ENCODE results near the gene SMAD2.

The SMAD2 gene

GRCh38 chr18:47794725-47795433 is 135.6 kb downstream of the SMAD2 start:
- H4K8ac ChIP-seq (ENCODE audit: low read length): no peak overlapping the region
- H3K4me1 ChIP-seq (ENCODE audit: control insufficient read depth, insufficient read depth, low read depth, low read length): no peaks in the 10 kb centered on the region
- H3K4ac ChIP-seq (ENCODE audit: low read depth in 1 of 2, low read length in 2 of 2): no peak overlapping the region
- no peak for DNase-seq
- 70% methylated on average over 13 of the region's 14 CpGs for WGBS
- no peak overlapping the region for H2AFZ ChIP-seq (ENCODE audit: low read depth, low read length)
- no peak overlapping the region for H2BK5ac ChIP-seq (ENCODE audit: low read depth, low read length, poor library complexity, severe bottlenecking)
- H3K27ac ChIP-seq (ENCODE audit: low read length, poor library complexity, severe bottlenecking): no peak overlapping the region
- H3K27me3 ChIP-seq (ENCODE audit: control insufficient read depth in 1 of 2, insufficient read depth in 1 of 2, low read length in 2 of 2): peaks cover 31 to 63% of the 10 kb centered on the region in 2 experiments
- H3K79me1 ChIP-seq (replicated peaks; ENCODE audit: low read length, poor library complexity, severe bottlenecking): no peaks in the 10 kb centered on the region
- H2AK5ac ChIP-seq (ENCODE audit: low read length, severe bottlenecking): no peak overlapping the region
- H2BK120ac ChIP-seq (ENCODE audit: low read depth, low read length): no peak overlapping the region
- H3K4me2 ChIP-seq (ENCODE audit: low read length, poor library complexity, severe bottlenecking): no peak overlapping the region
- no peak overlapping the region for H3K23ac ChIP-seq (ENCODE audit: low read length in 2 of 2)
- H3K9ac ChIP-seq (ENCODE audit: low read length): no peak overlapping the region
- no peak overlapping the region for H3K14ac ChIP-seq (ENCODE audit: low read length in 2 of 2)
- no peak overlapping the region for H3K18ac ChIP-seq (ENCODE audit: low read depth in 1 of 2, low read length in 2 of 2)
- no peaks in the 10 kb centered on the region for H3K9me3 ChIP-seq (ENCODE audit: control insufficient read depth, low read length)
- H3K4me3 ChIP-seq (ENCODE audit: insufficient read depth in 1 of 2, low read depth in 1 of 2, low read length in 2 of 2): no peak overlapping the region
- H4K91ac ChIP-seq (ENCODE audit: low read length): no peak overlapping the region
- no peak overlapping the region for H2BK12ac ChIP-seq (ENCODE audit: low read length in 2 of 2)
- H2BK15ac ChIP-seq (ENCODE audit: low read depth, poor library complexity, severe bottlenecking): no peak overlapping the region
- no peaks in the 10 kb centered on the region for H3K36me3 ChIP-seq (ENCODE audit: control insufficient read depth in 1 of 2, insufficient read depth in 2 of 2, low read depth in 1 of 2, low read length in 2 of 2)

GRCh38 chr18:47793609-47794008 is 136.8 kb downstream of the SMAD2 start:
- Histone ChIP-seq H2BK120ac (ENCODE audit: low read depth, low read length) (no peak overlapping the region), H3K14ac (ENCODE audit: low read length in 2 of 2) (no peak overlapping the region), H3K4me1 (ENCODE audit: control insufficient read depth, insufficient read depth, low read depth, low read length) (no peaks in the 10 kb centered on the region), H3K4me2 (ENCODE audit: low read length, poor library complexity, severe bottlenecking) (no peak overlapping the region), H2BK5ac (ENCODE audit: low read depth, low read length, poor library complexity, severe bottlenecking) (no peak overlapping the region), H3K27me3 (ENCODE audit: control insufficient read depth in 1 of 2, insufficient read depth in 1 of 2, low read length in 2 of 2) (peaks cover 33 to 59% of the 10 kb centered on the region in 2 experiments), H3K27ac (ENCODE audit: low read length, poor library complexity, severe bottlenecking) (no peak overlapping the region), H3K36me3 (ENCODE audit: control insufficient read depth in 1 of 2, insufficient read depth in 2 of 2, low read depth in 1 of 2, low read length in 2 of 2) (no peaks in the 10 kb centered on the region), H3K9ac (ENCODE audit: low read length) (no peak overlapping the region), H3K79me1 (replicated peaks; ENCODE audit: low read length, poor library complexity, severe bottlenecking) (no peaks in the 10 kb centered on the region), H3K23ac (ENCODE audit: low read length in 2 of 2) (no peak overlapping the region), H4K8ac (ENCODE audit: low read length) (no peak overlapping the region), H3K9me3 (ENCODE audit: control insufficient read depth, low read length) (no peaks in the 10 kb centered on the region), H2AFZ (ENCODE audit: low read depth, low read length) (no peak overlapping the region), H3K4ac (ENCODE audit: low read depth in 1 of 2, low read length in 2 of 2) (no peak overlapping the region), H2BK12ac (ENCODE audit: low read length in 2 of 2) (no peak overlapping the region), H2AK5ac (ENCODE audit: low read length, severe bottlenecking) (no peak overlapping the region), H4K91ac (ENCODE audit: low read length) (no peak overlapping the region), H3K18ac (ENCODE audit: low read depth in 1 of 2, low read length in 2 of 2) (no peak overlapping the region), H2BK15ac (ENCODE audit: low read depth, poor library complexity, severe bottlenecking) (no peak overlapping the region), H3K4me3 (ENCODE audit: insufficient read depth in 1 of 2, low read depth in 1 of 2, low read length in 2 of 2) (no peak overlapping the region)
- no peak for DNase-seq
- WGBS: 90% methylated on average over 6 of the region's 7 CpGs

- no peak overlapping the region for H2BK5ac ChIP-seq (ENCODE audit: low read depth, low read length, poor library complexity, severe bottlenecking)
Measured at GRCh38 chr18:47791461-47791985, 138.9 kb downstream of the SMAD2 start.

GRCh38 chr18:47790036-47790435 is 140.4 kb downstream of the SMAD2 start:
- Histone ChIP-seq H3K9ac (ENCODE audit: low read length) (no peak overlapping the region), H3K9me3 (ENCODE audit: control insufficient read depth, low read length) (peaks cover 27% of the 10 kb centered on the region), H3K18ac (ENCODE audit: low read depth in 1 of 2, low read length in 2 of 2) (no peak overlapping the region), H3K27me3 (ENCODE audit: control insufficient read depth in 1 of 2, insufficient read depth in 1 of 2, low read length in 2 of 2) (peaks cover 27 to 39% of the 10 kb centered on the region in 2 experiments), H3K27ac (ENCODE audit: low read length, poor library complexity, severe bottlenecking) (no peak overlapping the region), H3K79me1 (replicated peaks; ENCODE audit: low read length, poor library complexity, severe bottlenecking) (no peaks in the 10 kb centered on the region), H3K4me1 (ENCODE audit: control insufficient read depth, insufficient read depth, low read depth, low read length) (no peaks in the 10 kb centered on the region), H2BK120ac (ENCODE audit: low read depth, low read length) (no peak overlapping the region), H3K23ac (ENCODE audit: low read length in 2 of 2) (no peak overlapping the region), H2BK12ac (ENCODE audit: low read length in 2 of 2) (no peak overlapping the region), H2AK5ac (ENCODE audit: low read length, severe bottlenecking) (no peak overlapping the region), H3K14ac (ENCODE audit: low read length in 2 of 2) (no peak overlapping the region), H3K4ac (ENCODE audit: low read depth in 1 of 2, low read length in 2 of 2) (no peak overlapping the region), H2BK15ac (ENCODE audit: low read depth, poor library complexity, severe bottlenecking) (no peak overlapping the region), H3K4me2 (ENCODE audit: low read length, poor library complexity, severe bottlenecking) (no peak overlapping the region), H2AFZ (ENCODE audit: low read depth, low read length) (no peak overlapping the region), H3K36me3 (ENCODE audit: control insufficient read depth in 1 of 2, insufficient read depth in 2 of 2, low read depth in 1 of 2, low read length in 2 of 2) (no peaks in the 10 kb centered on the region), H3K4me3 (ENCODE audit: insufficient read depth in 1 of 2, low read depth in 1 of 2, low read length in 2 of 2) (no peak overlapping the region), H4K91ac (ENCODE audit: low read length) (no peak overlapping the region), H2BK5ac (ENCODE audit: low read depth, low read length, poor library complexity, severe bottlenecking) (no peak overlapping the region), H4K8ac (ENCODE audit: low read length) (no peak overlapping the region)
- DNase-seq: no peak
- 87% methylated on average over 1 of the region's 2 CpGs for WGBS

More at GRCh38 chr18:47791461-47791985, 138.9 kb downstream of the SMAD2 start:
- no peak for DNase-seq
- no peak overlapping the region for H3K9ac ChIP-seq (ENCODE audit: low read length)
- H3K36me3 ChIP-seq (ENCODE audit: control insufficient read depth in 1 of 2, insufficient read depth in 2 of 2, low read depth in 1 of 2, low read length in 2 of 2): no peaks in the 10 kb centered on the region
- H3K27me3 ChIP-seq (ENCODE audit: control insufficient read depth in 1 of 2, insufficient read depth in 1 of 2, low read length in 2 of 2): peaks cover 33 to 45% of the 10 kb centered on the region in 2 experiments
- H4K91ac ChIP-seq (ENCODE audit: low read length): no peak overlapping the region
- no peak overlapping the region for H2BK15ac ChIP-seq (ENCODE audit: low read depth, poor library complexity, severe bottlenecking)
- no peak overlapping the region for H2BK120ac ChIP-seq (ENCODE audit: low read depth, low read length)
- H3K79me1 ChIP-seq (replicated peaks; ENCODE audit: low read length, poor library complexity, severe bottlenecking): no peaks in the 10 kb centered on the region
- no peak overlapping the region for H2AFZ ChIP-seq (ENCODE audit: low read depth, low read length)
- H3K9me3 ChIP-seq (ENCODE audit: control insufficient read depth, low read length): peaks cover 12% of the 10 kb centered on the region
- no peak overlapping the region for H3K4ac ChIP-seq (ENCODE audit: low read depth in 1 of 2, low read length in 2 of 2)
- H2AK5ac ChIP-seq (ENCODE audit: low read length, severe bottlenecking): no peak overlapping the region
- H3K18ac ChIP-seq (ENCODE audit: low read depth in 1 of 2, low read length in 2 of 2): no peak overlapping the region
- H2BK12ac ChIP-seq (ENCODE audit: low read length in 2 of 2): no peak overlapping the region
- H3K23ac ChIP-seq (ENCODE audit: low read length in 2 of 2): no peak overlapping the region
- H3K27ac ChIP-seq (ENCODE audit: low read length, poor library complexity, severe bottlenecking): no peak overlapping the region
- 29% methylated on average over 4 of the region's 4 CpGs for WGBS
- no peaks in the 10 kb centered on the region for H3K4me1 ChIP-seq (ENCODE audit: control insufficient read depth, insufficient read depth, low read depth, low read length)
- no peak overlapping the region for H3K4me2 ChIP-seq (ENCODE audit: low read length, poor library complexity, severe bottlenecking)
- H3K14ac ChIP-seq (ENCODE audit: low read length in 2 of 2): no peak overlapping the region
- H4K8ac ChIP-seq (ENCODE audit: low read length): no peak overlapping the region
- H3K4me3 ChIP-seq (ENCODE audit: insufficient read depth in 1 of 2, low read depth in 1 of 2, low read length in 2 of 2): no peak overlapping the region
